Stimulated activated naive CD8-positive, alpha-beta T cell treated with anti-CD3 and anti-CD28 coated beads, Interleukin-15, Interleukin-2, amounts not matched to agents 100 U/mL and 50 U/mL, for 24 hours (primary cell): Measurements from ENCODE around the gene OR2M5.

ENCODE experiments used
- ATAC-seq: fragments of 150-1000 bp; cut with Tn5 transposase; one replicate; pipeline ENCODE4 v1.10.0; 2021
- DNase-seq: peaks from one replicate; pipeline ENCODE4 v3.0.0; 2021

Gene OR2M5

GRCh38 chr1:248144513-248145198, at the start of gene OR2M5:
TSS of gene OR2M5 (plus strand) at chr1:248145148. CDS start at chr1:248145148, 0 bp downstream.
- DNase-seq (no peak), ATAC-seq (no peak)

GRCh38 chr1:248098529-248098928, 46.4 kb upstream of the OR2M5 start:
- DNase-seq (no peak), ATAC-seq (no peak)

- ATAC-seq (no peak), DNase-seq (no peak)
Measured at GRCh38 chr1:248102847-248103246, 42.1 kb upstream of the OR2M5 start.

GRCh38 chr1:248111157-248111556, 33.8 kb upstream of the OR2M5 start:
- no peak for ATAC-seq
- DNase-seq, result no peak

- no peak for ATAC-seq
Measured at GRCh38 chr1:248114890-248115289, 30.1 kb upstream of the OR2M5 start.

GRCh38 chr1:248127653-248128052, 17.3 kb upstream of the OR2M5 start:
- ATAC-seq (no peak), DNase-seq (no peak)

More at GRCh38 chr1:248114890-248115289, 30.1 kb upstream of the OR2M5 start:
- DNase-seq, result no peak

- ATAC-seq (no peak), DNase-seq (no peak)
Measured at GRCh38 chr1:248136811-248137210, 8.1 kb upstream of the OR2M5 start.

GRCh38 chr1:248140846-248141245, 4.1 kb upstream of the OR2M5 start:
- DNase-seq (no peak), ATAC-seq (no peak)

- ATAC-seq (no peak), DNase-seq (no peak)
Measured at GRCh38 chr1:248143311-248143710, 1.6 kb upstream of the OR2M5 start.

GRCh38 chr1:248152056-248152827, 7.3 kb downstream of the OR2M5 start:
- ATAC-seq, result no peak
- DNase-seq, result no peak

- ATAC-seq, result no peak
Measured at GRCh38 chr1:248155927-248156326, 11.0 kb downstream of the OR2M5 start.

GRCh38 chr1:248158758-248159157, 13.8 kb downstream of the OR2M5 start:
- no peak for DNase-seq
- ATAC-seq, result no peak

More at GRCh38 chr1:248155927-248156326, 11.0 kb downstream of the OR2M5 start:
- no peak for DNase-seq

- no peak for ATAC-seq
- DNase-seq, result no peak
Measured at GRCh38 chr1:248164031-248164430, 19.1 kb downstream of the OR2M5 start.

- DNase-seq (no peak), ATAC-seq (no peak)
Measured at GRCh38 chr1:248165186-248165585, 20.2 kb downstream of the OR2M5 start.

GRCh38 chr1:248174521-248174920, 29.6 kb downstream of the OR2M5 start, which contains the start of gene OR2M2:
TSS of gene OR2M2 (plus strand) at chr1:248174821. CDS start at chr1:248179986, 5,165 bp downstream.
- ATAC-seq (no peak), DNase-seq (no peak)

- ATAC-seq (no peak), DNase-seq (no peak)
Measured at GRCh38 chr1:248183996-248184395, 39.0 kb downstream of the OR2M5 start.

- no peak for ATAC-seq
Measured at GRCh38 chr1:248187363-248187762, 42.4 kb downstream of the OR2M5 start.

GRCh38 chr1:248189026-248189425, 44.1 kb downstream of the OR2M5 start:
- ATAC-seq (no peak), DNase-seq (no peak)

More at GRCh38 chr1:248187363-248187762, 42.4 kb downstream of the OR2M5 start:
- DNase-seq, result no peak

- DNase-seq (no peak), ATAC-seq (no peak)
Measured at GRCh38 chr1:248194117-248194516, 49.2 kb downstream of the OR2M5 start.
